ENCODE results near the gene CACNB4.

DNA sequence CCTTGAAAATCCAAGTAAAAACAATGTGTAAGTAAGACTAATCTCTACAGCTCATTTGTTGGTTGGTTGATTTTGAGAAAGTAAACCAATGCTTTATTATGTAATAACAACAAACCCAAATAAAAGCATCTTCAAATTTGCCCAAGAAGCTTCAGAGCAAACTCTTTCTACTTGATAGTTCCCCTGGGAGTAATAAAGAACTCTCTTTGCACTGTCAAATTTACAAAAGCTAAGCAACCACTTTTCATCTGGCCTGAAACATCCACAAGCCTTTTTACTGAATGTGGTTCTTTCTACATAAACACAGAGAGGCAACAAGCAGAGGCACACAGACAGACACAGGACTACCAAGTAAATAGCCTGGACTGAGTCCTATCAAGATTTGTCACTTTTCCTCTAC is 28.8 kb upstream of the CACNB4 start:
- no peak for TF ChIP-seq TARDBP (IDR thresholded peaks at IDR 0.05)
- TF ChIP-seq FOXA1 (IDR thresholded peaks at IDR 0.05) = no peak
- no peak for TF ChIP-seq FOXM1 (IDR thresholded peaks at IDR 0.05; ENCODE audit: borderline replicate concordance)
- no peak for TF ChIP-seq SP1 (IDR thresholded peaks at IDR 0.05)
- no peak for TF ChIP-seq ELF4 (IDR thresholded peaks at IDR 0.05)
- TF ChIP-seq NFRKB (IDR thresholded peaks at IDR 0.05) = no peak
- TF ChIP-seq CTBP1 (IDR thresholded peaks at IDR 0.05; ENCODE audit: borderline replicate concordance) = no peak
- TF ChIP-seq SUZ12 (IDR thresholded peaks at IDR 0.05) = no peak
- no peak for TF ChIP-seq PKNOX1 (IDR thresholded peaks at IDR 0.05)
- no peak for TF ChIP-seq ARNT (IDR thresholded peaks at IDR 0.05)

Data from HEK293T (cell line).